HepG2 (cell line): Measurements from ENCODE around the gene RUSC1. TPM values are rescaled to one million over a fixed set of nuclear protein-coding genes. Genes with fewer than 3 reads are reported as not detected.

ENCODE experiments used
- ATAC-seq: fragments of 200-7000 bp; cut with Tn5 transposase; 3 replicates; pipeline ENCODE4 v1.9.1; 2020; ENCODE audit warnings: mild to moderate bottlenecking, moderate library complexity
- BruUV-seq: library from RNA; stranded (reverse); fragments of 400-500 nt; replicated peaks from 2 replicates; lab custom pipeline; 2021; lab: Mats Ljungman, UMichigan
- CTCF ChIA-PET: fragments of 300-600 bp; formaldehyde crosslinking; extraction: SDS; loops from one replicate; lab custom pipeline; 2021; ENCODE audit warnings: low total read pairs, inconsistent platforms, low intra/inter-chr PET ratio; lab: Yijun Ruan, JAX
- POLR2A ChIA-PET: fragments of 350-600 bp; sonication (Branson Sonifier 250); formaldehyde crosslinking; loops from one replicate; lab custom pipeline; 2020; ENCODE audit warnings: antibody characterized with exemption, inconsistent platforms; lab: Yijun Ruan, JAX
- DNase-seq: peaks from one replicate; pipeline ENCODE4 v3.0.0-alpha.2; 2015; ENCODE audit warnings: low spot score
- FAIRE-seq: peaks from 3 replicates; lab custom pipeline; 2011; peaks lifted over from hg19 to GRCh38; lab: Jason Lieb, UNC
- H2AFZ ChIP-seq: one replicate; pipeline ENCODE4 v1.6.1; 2011; ENCODE audit warnings: low read length, inconsistent platforms
- H3K27ac ChIP-seq: fragments of 300-600 bp; 3 replicates; pipeline ENCODE4 v1.8.0; 2011; ENCODE audit warnings: mixed run types, mild to moderate bottlenecking, mixed read lengths, low read length, inconsistent platforms; ENCODE audit not compliant: insufficient read depth; ENCODE audit errors: extremely low read length
- H3K27me3 ChIP-seq, 2 experiments: fragments of 200-600 bp in 1 of 2; 2 replicates in 1 of 2; 3 replicates in 1 of 2; pipeline versions ENCODE4 v1.6.0 to v1.8.0; 2011; ENCODE audit warnings: low read length in 2 of 2, mild to moderate bottlenecking in 2 of 2, moderate library complexity in 2 of 2, inconsistent platforms in 1 of 2; ENCODE audit not compliant: insufficient read depth in 2 of 2, control insufficient read depth in 1 of 2
- H3K36me3 ChIP-seq, 2 experiments: fragments of 200-600 bp in 1 of 2; replicated peaks in 1 of 2; 2 replicates in 1 of 2; 3 replicates in 1 of 2; pipeline versions ENCODE4 v1.5.1 to v1.8.0; 2011; ENCODE audit warnings: low read length in 2 of 2, inconsistent platforms in 1 of 2; ENCODE audit not compliant: insufficient read depth in 2 of 2, control insufficient read depth in 1 of 2
- H3K4me1 ChIP-seq: 2 replicates; pipeline ENCODE4 v1.5.1; 2012; ENCODE audit warnings: low read length, inconsistent platforms; ENCODE audit not compliant: insufficient read depth
- H3K4me2 ChIP-seq: 2 replicates; pipeline ENCODE4 v1.6.0; 2011; ENCODE audit warnings: low read depth, low read length, inconsistent platforms
- H3K4me3 ChIP-seq, 3 experiments: fragments of 200-600 bp in 1 of 3; sonication (generic), shearing (Covaris generic) in 1 of 3; replicated peaks in 1 of 3; 2 replicates each; pipeline ENCODE4 v1.5.1; 2011 to 2016; ENCODE audit warnings: low read length in 3 of 3, inconsistent platforms in 2 of 3, low read depth in 2 of 3, mild to moderate bottlenecking in 2 of 3, control low read depth in 1 of 3, mixed read lengths in 1 of 3; ENCODE audit not compliant: insufficient read depth in 1 of 3
- H3K79me2 ChIP-seq: one replicate; pipeline ENCODE4 v1.6.1; 2011; ENCODE audit warnings: low read length, inconsistent platforms; ENCODE audit not compliant: insufficient read depth
- H3K9ac ChIP-seq: 2 replicates; pipeline ENCODE4 v1.6.0; 2011; ENCODE audit warnings: mild to moderate bottlenecking, low read depth, low read length, inconsistent platforms; ENCODE audit not compliant: insufficient read depth
- H3K9me3 ChIP-seq: 2 replicates; pipeline ENCODE4 v1.5.1; 2012; ENCODE audit warnings: mild to moderate bottlenecking, low read length
- H4K20me1 ChIP-seq: 2 replicates; pipeline ENCODE4 v1.6.0; 2011; ENCODE audit warnings: inconsistent platforms, mild to moderate bottlenecking, low read length, moderate library complexity; ENCODE audit not compliant: insufficient read depth
- EP300 ChIP-seq, 3 experiments: sonication (generic) in 1 of 3; formaldehyde crosslinking in 1 of 3; IDR thresholded peaks; 2 replicates each; pipeline versions ENCODE4 v1.5.1 to v1.6.1; 2011 to 2020; ENCODE audit warnings: low read depth in 2 of 3, low read length in 2 of 3, borderline replicate concordance in 1 of 3, improper control_type of control experiment in 1 of 3, mild to moderate bottlenecking in 1 of 3, missing genetic modification reagents in 1 of 3, moderate library complexity in 1 of 3
- GABPA ChIP-seq, 2 experiments: IDR thresholded peaks; 2 replicates each; pipeline ENCODE4 v1.6.1; 2011 to 2016; ENCODE audit warnings: low read depth in 2 of 2, low read length in 1 of 2, missing biosample characterization in 1 of 2, missing genetic modification characterization in 1 of 2
- GTF3A ChIP-seq: sonication (generic); formaldehyde crosslinking; conservative IDR thresholded peaks from 2 replicates; pipeline ENCODE4 v1.4.0; 2020; ENCODE audit warnings: mild to moderate bottlenecking, missing genetic modification reagents
- HNRNPL ChIP-seq: fragments of 200-400 bp; formaldehyde crosslinking; IDR thresholded peaks from 2 replicates; pipeline ENCODE4 v1.6.1; 2017; ENCODE audit warnings: mild to moderate bottlenecking, low read depth, low read length
- MED13 ChIP-seq: sonication (generic); formaldehyde crosslinking; IDR thresholded peaks from 2 replicates; pipeline ENCODE4 v1.5.0; 2020; ENCODE audit warnings: missing genetic modification reagents
- PATZ1 ChIP-seq: sonication (generic); formaldehyde crosslinking; IDR thresholded peaks from 2 replicates; pipeline ENCODE4 v1.4.0; 2020; ENCODE audit warnings: missing genetic modification reagents
- RFX1 ChIP-seq: fragments of 450-650 bp; IDR thresholded peaks from 2 replicates; pipeline ENCODE4 v1.6.1; 2017
- SMYD3 ChIP-seq: sonication (generic); formaldehyde crosslinking; IDR thresholded peaks from 2 replicates; pipeline ENCODE4 v1.8.1; 2023; ENCODE audit warnings: mild to moderate bottlenecking, missing genetic modification reagents
- SP2 ChIP-seq: sonication (generic); formaldehyde crosslinking; IDR thresholded peaks from 2 replicates; pipeline ENCODE4 v1.5.1; 2020; ENCODE audit warnings: mild to moderate bottlenecking, missing genetic modification reagents
- ZBTB3 ChIP-seq: sonication (generic); formaldehyde crosslinking; IDR thresholded peaks from 2 replicates; pipeline ENCODE4 v1.4.0; 2020; ENCODE audit warnings: low read depth, mild to moderate bottlenecking, moderate library complexity, missing genetic modification reagents, borderline replicate concordance
- ZFP36L1 ChIP-seq: sonication (generic); formaldehyde crosslinking; IDR thresholded peaks from 2 replicates; pipeline ENCODE4 v1.8.0; 2022; ENCODE audit warnings: mild to moderate bottlenecking, missing genetic modification reagents, moderate library complexity
- ZNF607 ChIP-seq: sonication (generic); formaldehyde crosslinking; IDR thresholded peaks from 2 replicates; pipeline ENCODE4 v1.5.1; 2020; ENCODE audit warnings: missing genetic modification reagents, mild to moderate bottlenecking, borderline replicate concordance
- ZNF75D ChIP-seq: sonication (generic); formaldehyde crosslinking; IDR thresholded peaks from 2 replicates; pipeline ENCODE4 v1.8.1; 2023; ENCODE audit warnings: missing genetic modification reagents, mild to moderate bottlenecking, borderline replicate concordance
- WGBS: methylation state at CpG from one replicate; pipeline ENCODE4 v1.1.6; 2017; ENCODE audit warnings: low lambda C conversion rate; 5-methylcytosine and 5-hydroxymethylcytosine counted together
- in situ Hi-C: cut with HindIII; loops from 2 replicates; pipeline ENCODE4 v1.10.0; 2017; ENCODE audit warnings: low pct_unique_long_range_greater_than_20kb; ENCODE audit not compliant: extremely low pct_ligation_motif_present
- intact Hi-C: fragments of 100-400 bp; cut with micrococcal nuclease; formaldehyde crosslinking; loops from one replicate; pipeline ENCODE4 v1.10.0; 2022; ENCODE audit not compliant: unreplicated experiment
- polyA plus RNA-seq, 8 experiments: library from polyadenylated mRNA; depleted of rRNA in 3 of 8; stranded (reverse) in 7 of 8; unstranded in 1 of 8; fragments of >200 nt; fragmentation: Illumina TruSeq in 4 of 8; extraction: Trizol in 4 of 8; gene quantifications; 2 replicates each; pipeline versions ENCODE4 v1.2.1 to v1.2.3, GENCODE V29; 2011 to 2016; ENCODE audit warnings: low read depth in 4 of 8, missing spikeins in 1 of 8, mixed read lengths in 1 of 8; ENCODE audit not compliant: insufficient read depth in 1 of 8
- total RNA-seq, 5 experiments: library from RNA; depleted of rRNA; stranded (reverse); fragments of >200 nt; fragmentation: Illumina TruSeq; extraction: Trizol; gene quantifications; 2 replicates each; pipeline ENCODE4 v1.2.3, GENCODE V29; 2016; ENCODE audit warnings: low read depth in 1 of 5
- TF ChIP-seq, protein P1 (sequence below): sonication (generic); formaldehyde crosslinking; IDR thresholded peaks from 2 replicates; pipeline ENCODE4 v1.5.0; 2020; ENCODE audit warnings: mild to moderate bottlenecking, missing genetic modification reagents, moderate library complexity
- TF ChIP-seq, protein P2 (sequence below): sonication (generic); formaldehyde crosslinking; IDR thresholded peaks from 2 replicates; pipeline ENCODE4 v1.5.1; 2020; ENCODE audit warnings: mild to moderate bottlenecking, moderate library complexity, missing genetic modification reagents

Gene RUSC1
- total and polyA plus RNA-seq, 2 of the 13 experiments (the other 11 are each of a cell fraction or from before 2014, with no cell fraction given), result 18.7 to 20.4 TPM

DNA sequence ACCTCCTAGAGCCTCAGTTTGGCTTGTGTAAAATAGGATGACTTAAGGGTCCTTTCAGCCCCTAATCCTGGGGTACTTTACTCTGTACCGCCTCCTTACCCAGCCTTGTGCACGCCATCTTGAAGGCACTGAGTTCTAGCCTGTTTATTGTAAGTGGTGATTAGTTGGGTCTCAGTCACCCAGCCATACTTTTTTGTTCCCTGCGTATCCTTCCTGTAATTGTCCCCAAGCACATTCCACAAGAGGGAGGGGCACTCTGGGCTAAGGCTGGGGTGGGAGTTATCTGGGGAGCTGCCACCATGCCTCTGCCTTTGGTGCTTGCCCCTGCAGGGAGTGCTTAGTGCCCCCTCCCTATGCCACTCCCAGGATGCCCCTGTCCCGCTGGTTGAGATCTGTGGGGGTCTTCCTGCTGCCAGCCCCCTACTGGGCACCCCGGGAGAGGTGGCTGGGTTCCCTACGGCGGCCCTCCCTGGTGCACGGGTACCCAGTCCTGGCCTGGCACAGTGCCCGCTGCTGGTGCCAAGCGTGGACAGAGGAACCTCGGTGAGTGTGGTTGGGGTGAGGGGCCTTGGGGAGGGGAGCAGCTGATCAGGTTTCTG lies 11.2 kb upstream of the RUSC1 start:
- no peak for ATAC-seq
- FAIRE-seq, result no peak
- peaks cover 82% of the 10 kb centered on the region for H3K4me1 ChIP-seq
- peak overlapping the region; percentile 83 for H3K27ac ChIP-seq
- no TSS peak for BruUV-seq
- WGBS, result 3% methylated on average over 3 of the region's 11 CpGs
- ChIA-PET POLR2A (interaction anchor here (1.4 kb wide), 1 partner anchor 36 kb away, joined by 3 read pairs; the partner anchor contains the start of gene CLK2), CTCF (interaction anchor here (3.0 kb wide), 1 partner anchor 32 kb away, joined by 35 read pairs; the partner anchor contains the start of gene HCN3)
- peaks cover 14% of the 10 kb centered on the region for H4K20me1 ChIP-seq
- no peak for DNase-seq
- peak overlapping the region; percentile 98 for H3K9ac ChIP-seq
- no peaks in the 10 kb centered on the region for H3K9me3 ChIP-seq
- in situ Hi-C loops, result loop anchor here (10.0 kb wide), 1 partner anchor 55 kb away; the partner anchor contains the start of gene ENTREP3
- H3K79me2 ChIP-seq, result peaks cover 58% of the 10 kb centered on the region
- H3K36me3 ChIP-seq, result peaks cover 5 to 14% of the 10 kb centered on the region in 2 experiments; a peak in 4 of 5 replicates
- no peak overlapping the region for H2AFZ ChIP-seq
- no peaks in the 10 kb centered on the region; a peak in 1 of 5 replicates for H3K27me3 ChIP-seq
- H3K4me2 ChIP-seq, result peak overlapping the region; percentile 77
- intact Hi-C loops, result loop anchor here (10.0 kb wide), 1 partner anchor 105 kb away; the partner anchor contains the start of genes MTX1 and THBS3
- H3K4me3 ChIP-seq, result peak overlapping the region; percentile 92 to 95 (median 94)
- TF ChIP-seq RFX1, result no peak
- no peak for TF ChIP-seq ZNF75D (CRISPR knock-in tag)
- TF ChIP-seq PATZ1 (CRISPR knock-in tag), result 0 out of 2 replicates have a peak, but pooled peaks have one; percentile 30
- peak; percentile 97 for TF ChIP-seq HNRNPL
- TF ChIP-seq, protein P1, sequence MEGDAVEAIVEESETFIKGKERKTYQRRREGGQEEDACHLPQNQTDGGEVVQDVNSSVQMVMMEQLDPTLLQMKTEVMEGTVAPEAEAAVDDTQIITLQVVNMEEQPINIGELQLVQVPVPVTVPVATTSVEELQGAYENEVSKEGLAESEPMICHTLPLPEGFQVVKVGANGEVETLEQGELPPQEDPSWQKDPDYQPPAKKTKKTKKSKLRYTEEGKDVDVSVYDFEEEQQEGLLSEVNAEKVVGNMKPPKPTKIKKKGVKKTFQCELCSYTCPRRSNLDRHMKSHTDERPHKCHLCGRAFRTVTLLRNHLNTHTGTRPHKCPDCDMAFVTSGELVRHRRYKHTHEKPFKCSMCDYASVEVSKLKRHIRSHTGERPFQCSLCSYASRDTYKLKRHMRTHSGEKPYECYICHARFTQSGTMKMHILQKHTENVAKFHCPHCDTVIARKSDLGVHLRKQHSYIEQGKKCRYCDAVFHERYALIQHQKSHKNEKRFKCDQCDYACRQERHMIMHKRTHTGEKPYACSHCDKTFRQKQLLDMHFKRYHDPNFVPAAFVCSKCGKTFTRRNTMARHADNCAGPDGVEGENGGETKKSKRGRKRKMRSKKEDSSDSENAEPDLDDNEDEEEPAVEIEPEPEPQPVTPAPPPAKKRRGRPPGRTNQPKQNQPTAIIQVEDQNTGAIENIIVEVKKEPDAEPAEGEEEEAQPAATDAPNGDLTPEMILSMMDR (CRISPR knock-in tag), result peak; percentile 16; the same call in 1 of the 2 replicates
- peak; percentile 67; the same call in 1 of the 2 replicates for TF ChIP-seq ZFP36L1 (CRISPR knock-in tag)
- TF ChIP-seq SMYD3 (CRISPR knock-in tag), result 0 out of 2 replicates have a peak, but pooled peaks have one; percentile 29
- no peak for TF ChIP-seq MED13
- TF ChIP-seq GABPA (IDR thresholded peaks at IDR 0.05; ENCODE audit: low read depth, low read length), result no peak
- TF ChIP-seq GABPA (CRISPR knock-in tag; IDR thresholded peaks at IDR 0.05; ENCODE audit: low read depth), result no peak
- TF ChIP-seq ZBTB3 (CRISPR knock-in tag), result 0 out of 2 replicates have a peak, but pooled peaks have one; percentile 13
- TF ChIP-seq GTF3A (CRISPR knock-in tag), result no peak
- 0 out of 2 replicates have a peak, but pooled peaks have one; percentile 67 for TF ChIP-seq ZNF607 (CRISPR knock-in tag)
- TF ChIP-seq, protein P2, sequence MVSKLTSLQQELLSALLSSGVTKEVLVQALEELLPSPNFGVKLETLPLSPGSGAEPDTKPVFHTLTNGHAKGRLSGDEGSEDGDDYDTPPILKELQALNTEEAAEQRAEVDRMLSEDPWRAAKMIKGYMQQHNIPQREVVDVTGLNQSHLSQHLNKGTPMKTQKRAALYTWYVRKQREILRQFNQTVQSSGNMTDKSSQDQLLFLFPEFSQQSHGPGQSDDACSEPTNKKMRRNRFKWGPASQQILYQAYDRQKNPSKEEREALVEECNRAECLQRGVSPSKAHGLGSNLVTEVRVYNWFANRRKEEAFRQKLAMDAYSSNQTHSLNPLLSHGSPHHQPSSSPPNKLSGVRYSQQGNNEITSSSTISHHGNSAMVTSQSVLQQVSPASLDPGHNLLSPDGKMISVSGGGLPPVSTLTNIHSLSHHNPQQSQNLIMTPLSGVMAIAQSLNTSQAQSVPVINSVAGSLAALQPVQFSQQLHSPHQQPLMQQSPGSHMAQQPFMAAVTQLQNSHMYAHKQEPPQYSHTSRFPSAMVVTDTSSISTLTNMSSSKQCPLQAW, result peak; percentile 71
- no peak for TF ChIP-seq EP300 (IDR thresholded peaks at IDR 0.05; ENCODE audit: low read depth in 2 of 2, low read length in 2 of 2)
- no peak for TF ChIP-seq EP300 (CRISPR knock-in tag; IDR thresholded peaks at IDR 0.05; ENCODE audit: borderline replicate concordance)
- 0 out of 2 replicates have a peak, but pooled peaks have one; percentile 34 for TF ChIP-seq SP2 (CRISPR knock-in tag)
